H9 (cell line): ENCODE data around the gene TGM3. TPM values are rescaled to one million over a fixed set of nuclear protein-coding genes. Genes with fewer than 3 reads are reported as not detected.
A peak's percentile ranks its signal among the peaks of the same experiment; 100 is the strongest.

Source experiments
- DNase-seq: peaks from one replicate; pipeline ENCODE4 v3.0.0-alpha.2; 2017
- H2AFZ ChIP-seq: one replicate; pipeline ENCODE4 v1.6.1; 2013; ENCODE audit warnings: mild to moderate bottlenecking, low read length, control low read depth, moderate library complexity
- H2AK5ac ChIP-seq: 2 replicates; pipeline ENCODE4 v1.6.1; 2013; ENCODE audit warnings: low read length, control low read depth, mixed read lengths; ENCODE audit not compliant: insufficient read length
- H2BK120ac ChIP-seq: one replicate; pipeline ENCODE4 v1.6.1; 2013; ENCODE audit warnings: low read depth, mild to moderate bottlenecking, low read length, control low read depth, inconsistent platforms; ENCODE audit not compliant: poor library complexity, severe bottlenecking
- H2BK12ac ChIP-seq: 2 replicates; pipeline ENCODE4 v1.6.1; 2013; ENCODE audit warnings: low read length, control low read depth, mixed read lengths, low read depth; ENCODE audit not compliant: insufficient read length
- H2BK15ac ChIP-seq: 2 replicates; pipeline ENCODE4 v1.6.1; 2013; ENCODE audit warnings: low read depth, low read length, control low read depth
- H2BK20ac ChIP-seq: one replicate; pipeline ENCODE4 v1.6.1; 2013; ENCODE audit warnings: low read depth, mild to moderate bottlenecking, low read length, control low read depth, inconsistent platforms; ENCODE audit not compliant: poor library complexity, severe bottlenecking
- H2BK5ac ChIP-seq: 2 replicates; pipeline ENCODE4 v1.6.1; 2013; ENCODE audit warnings: low read length, control low read depth, mixed read lengths; ENCODE audit not compliant: insufficient read length
- H3K14ac ChIP-seq: 2 replicates; pipeline ENCODE4 v1.6.1; 2013; ENCODE audit warnings: low read length, control low read depth; ENCODE audit not compliant: insufficient read depth
- H3K18ac ChIP-seq: 2 replicates; pipeline ENCODE4 v1.6.1; 2013; ENCODE audit warnings: low read depth, mild to moderate bottlenecking, mixed read lengths, low read length, control low read depth; ENCODE audit not compliant: insufficient read length
- H3K23ac ChIP-seq: 2 replicates; pipeline ENCODE4 v1.6.1; 2013; ENCODE audit warnings: low read length, control low read depth, mixed read lengths, low read depth; ENCODE audit not compliant: insufficient read length
- H3K23me2 ChIP-seq: 2 replicates; pipeline ENCODE4 v1.6.1; 2013; ENCODE audit warnings: low read depth, mild to moderate bottlenecking, mixed read lengths, low read length, control low read depth; ENCODE audit not compliant: insufficient read length, poor library complexity, severe bottlenecking
- H3K27ac ChIP-seq: 2 replicates; pipeline ENCODE4 v1.5.1; 2013; ENCODE audit warnings: low read length, control low read depth, mixed read lengths, low read depth; ENCODE audit not compliant: insufficient read length
- H3K27me3 ChIP-seq: 2 replicates; pipeline ENCODE4 v1.6.1; 2013; ENCODE audit warnings: low read length, control low read depth, inconsistent platforms; ENCODE audit not compliant: insufficient read depth
- H3K4ac ChIP-seq: 2 replicates; pipeline ENCODE4 v1.6.1; 2013; ENCODE audit warnings: low read depth, mild to moderate bottlenecking, control low read depth, inconsistent platforms, low read length, moderate library complexity
- H3K4me1 ChIP-seq: 2 replicates; pipeline ENCODE4 v1.6.1; 2013; ENCODE audit warnings: low read length, control low read depth, inconsistent platforms; ENCODE audit not compliant: insufficient read depth
- H3K4me2 ChIP-seq: 2 replicates; pipeline ENCODE4 v1.6.1; 2013; ENCODE audit warnings: low read length, control low read depth, mixed read lengths; ENCODE audit not compliant: insufficient read length, insufficient read depth
- H3K56ac ChIP-seq: 2 replicates; pipeline ENCODE4 v1.6.1; 2013; ENCODE audit warnings: low read depth, mild to moderate bottlenecking, mixed read lengths, low read length, control low read depth; ENCODE audit not compliant: insufficient read length
- H3K79me1 ChIP-seq: 2 replicates; pipeline ENCODE4 v1.6.1; 2013; ENCODE audit warnings: low read depth, mild to moderate bottlenecking, moderate library complexity, low read length, control low read depth, inconsistent platforms; ENCODE audit not compliant: insufficient read depth, poor library complexity, severe bottlenecking
- H3K79me2 ChIP-seq: 2 replicates; pipeline ENCODE4 v1.6.1; 2013; ENCODE audit warnings: low read length, control low read depth, inconsistent platforms; ENCODE audit not compliant: insufficient read depth
- H3K9ac ChIP-seq: 2 replicates; pipeline ENCODE4 v1.6.1; 2013; ENCODE audit warnings: low read length, control low read depth, mixed read lengths; ENCODE audit not compliant: insufficient read length; ENCODE audit errors: extremely low read depth
- H3K9me3 ChIP-seq: one replicate; pipeline ENCODE4 v1.6.1; 2013; ENCODE audit warnings: low read depth, low read length, inconsistent platforms; ENCODE audit not compliant: control insufficient read depth
- H3T11ph ChIP-seq: one replicate; pipeline ENCODE4 v1.6.1; 2013; ENCODE audit warnings: mild to moderate bottlenecking, low read length, control low read depth, inconsistent platforms
- H4K20me1 ChIP-seq: one replicate; pipeline ENCODE4 v1.6.1; 2013; ENCODE audit not compliant: control insufficient read depth, insufficient read length, insufficient read depth
- H4K5ac ChIP-seq: 2 replicates; pipeline ENCODE4 v1.6.1; 2013; ENCODE audit warnings: low read depth, mild to moderate bottlenecking, mixed read lengths, low read length, control low read depth; ENCODE audit not compliant: insufficient read length
- H4K8ac ChIP-seq: replicated peaks from 2 replicates; pipeline ENCODE4 v1.6.1; 2013; ENCODE audit warnings: low read length, control low read depth, mixed read lengths, low read depth; ENCODE audit not compliant: insufficient read length
- H4K91ac ChIP-seq: 2 replicates; pipeline ENCODE4 v1.6.1; 2013; ENCODE audit warnings: low read depth, mild to moderate bottlenecking, moderate library complexity, mixed read lengths, low read length, control low read depth; ENCODE audit not compliant: insufficient read length
- H3K27ac Mint-ChIP-seq, 3 experiments: 2 replicates in 2 of 3; 3 replicates in 1 of 3; pipeline ENCODE4 v1.8.0; 2020 to 2021; ENCODE audit warnings: mixed read lengths in 3 of 3, mild to moderate bottlenecking in 1 of 3, moderate library complexity in 1 of 3
- H3K27me3 Mint-ChIP-seq: 2 replicates; pipeline ENCODE4 v1.8.0; 2021; ENCODE audit warnings: low read depth, mild to moderate bottlenecking, moderate library complexity, mixed read lengths
- H3K36me3 Mint-ChIP-seq, 3 experiments: 2 replicates in 2 of 3; 3 replicates in 1 of 3; pipeline ENCODE4 v1.8.0; 2020 to 2021; ENCODE audit warnings: low read depth in 3 of 3, mixed read lengths in 3 of 3; ENCODE audit not compliant: insufficient read depth in 1 of 3
- H3K4me1 Mint-ChIP-seq, 2 experiments: 2 replicates each; pipeline ENCODE4 v1.8.0; 2020; ENCODE audit warnings: mixed read lengths in 2 of 2
- H3K4me3 Mint-ChIP-seq, 2 experiments: 2 replicates in 1 of 2; 3 replicates in 1 of 2; pipeline ENCODE4 v1.8.0; 2020 to 2021; ENCODE audit warnings: mild to moderate bottlenecking in 2 of 2, mixed read lengths in 2 of 2, moderate library complexity in 1 of 2
- H3K9me3 Mint-ChIP-seq, 2 experiments: 2 replicates in 1 of 2; 3 replicates in 1 of 2; pipeline ENCODE4 v1.8.0; 2020; ENCODE audit warnings: mild to moderate bottlenecking in 2 of 2, mixed read lengths in 2 of 2, moderate library complexity in 1 of 2
- WGBS: extraction: QIAGEN DNeasy Blood & Tissue Kit; methylation state at CpG from one replicate; pipeline ENCODE4 v1.1.7; 2013; ENCODE audit warnings: missing lambda C conversion rate, low lambda C conversion rate, mixed read lengths; ENCODE audit not compliant: insufficient read length; ENCODE audit errors: extremely low coverage; 5-methylcytosine and 5-hydroxymethylcytosine counted together
- total RNA-seq: library from RNA; stranded (reverse); gene quantifications from 2 replicates; pipeline ENCODE4 v1.2.1, GENCODE V29; 2021
- TF ChIP-seq, protein P1 (sequence below): fragments of 200-600 bp; sonication (generic); conservative IDR thresholded peaks from 3 replicates; pipeline ENCODE4 v1.8.0; 2021; ENCODE audit warnings: antibody characterized with exemption, mild to moderate bottlenecking

TGM3 gene
- total RNA-seq, 1 experiment from 2014 or later: not detected

DNA sequence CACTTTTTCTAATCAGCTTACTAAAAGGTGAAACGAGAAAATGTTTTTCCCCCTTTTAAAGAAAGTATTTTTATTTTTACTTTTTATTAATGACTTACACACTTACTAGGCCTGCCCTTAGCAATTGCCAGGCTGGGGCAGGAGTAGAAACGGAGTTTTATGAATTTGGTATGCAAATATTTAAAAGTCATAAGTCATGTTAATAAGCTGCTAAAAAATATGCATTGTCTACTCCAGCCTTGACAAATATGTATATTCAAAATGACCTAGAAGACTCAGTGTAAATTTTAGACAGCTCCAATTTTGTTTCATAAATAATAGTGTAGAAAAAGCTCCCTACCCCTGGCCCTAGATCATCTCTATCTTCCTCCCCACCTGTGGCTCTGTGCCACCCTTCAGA lies 67.4 kb downstream of the TGM3 start:
- H3K4me3 Mint-ChIP-seq: no peak overlapping the region
- Histone ChIP-seq H2AK5ac (no peak overlapping the region), H2BK120ac (no peak overlapping the region), H4K5ac (no peak overlapping the region), H3K18ac (no peak overlapping the region), H2BK20ac (no peak overlapping the region), H3K27ac (no peak overlapping the region), H3K9ac (no peak overlapping the region), H4K20me1 (no peaks in the 10 kb centered on the region), H3K23ac (no peak overlapping the region), H3K79me2 (no peaks in the 10 kb centered on the region), H3K4me2 (no peak overlapping the region), H3K9me3 (no peaks in the 10 kb centered on the region), H3K4ac (no peak overlapping the region), H2BK5ac (no peak overlapping the region), H2BK15ac (no peak overlapping the region), H2AFZ (no peak overlapping the region), H3K14ac (no peak overlapping the region), H3K27me3 (no peaks in the 10 kb centered on the region), H3K79me1 (no peaks in the 10 kb centered on the region), H3K56ac (no peak overlapping the region), H2BK12ac (no peak overlapping the region), H3K4me1 (no peaks in the 10 kb centered on the region), H4K91ac (no peak overlapping the region), H3K23me2 (no peaks in the 10 kb centered on the region), H3T11ph (no peak overlapping the region), H4K8ac (no peak overlapping the region)
- H3K27ac Mint-ChIP-seq: peak overlapping the region in 1 of 3 experiments; percentile 42; a peak in 1 of 7 replicates
- TF ChIP-seq, protein P1, sequence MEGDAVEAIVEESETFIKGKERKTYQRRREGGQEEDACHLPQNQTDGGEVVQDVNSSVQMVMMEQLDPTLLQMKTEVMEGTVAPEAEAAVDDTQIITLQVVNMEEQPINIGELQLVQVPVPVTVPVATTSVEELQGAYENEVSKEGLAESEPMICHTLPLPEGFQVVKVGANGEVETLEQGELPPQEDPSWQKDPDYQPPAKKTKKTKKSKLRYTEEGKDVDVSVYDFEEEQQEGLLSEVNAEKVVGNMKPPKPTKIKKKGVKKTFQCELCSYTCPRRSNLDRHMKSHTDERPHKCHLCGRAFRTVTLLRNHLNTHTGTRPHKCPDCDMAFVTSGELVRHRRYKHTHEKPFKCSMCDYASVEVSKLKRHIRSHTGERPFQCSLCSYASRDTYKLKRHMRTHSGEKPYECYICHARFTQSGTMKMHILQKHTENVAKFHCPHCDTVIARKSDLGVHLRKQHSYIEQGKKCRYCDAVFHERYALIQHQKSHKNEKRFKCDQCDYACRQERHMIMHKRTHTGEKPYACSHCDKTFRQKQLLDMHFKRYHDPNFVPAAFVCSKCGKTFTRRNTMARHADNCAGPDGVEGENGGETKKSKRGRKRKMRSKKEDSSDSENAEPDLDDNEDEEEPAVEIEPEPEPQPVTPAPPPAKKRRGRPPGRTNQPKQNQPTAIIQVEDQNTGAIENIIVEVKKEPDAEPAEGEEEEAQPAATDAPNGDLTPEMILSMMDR: no peak
- WGBS: no CpG with 5 or more reads among the region's 2 CpGs
- no peaks in the 10 kb centered on the region for H3K27me3 Mint-ChIP-seq
- H3K36me3 Mint-ChIP-seq: peaks cover 0 to 15% (median 7%) of the 10 kb centered on the region in 3 experiments; a peak in 5 of 7 replicates
- peaks cover 11 to 21% of the 10 kb centered on the region in 2 experiments for H3K9me3 Mint-ChIP-seq
- no peak for DNase-seq
- H3K4me1 Mint-ChIP-seq: peaks cover 6% of the 10 kb centered on the region in 2 experiments
